Natural killer cell (primary cell): ENCODE data around the gene SLC12A7. TPM values are rescaled to one million over a fixed set of nuclear protein-coding genes. Genes with fewer than 3 reads are reported as not detected.

Source experiments
- ATAC-seq, 3 donors: fragments of 150-1000 bp in 2 of 3; fragments of 200-7000 bp in 1 of 3; cut with Tn5 transposase; 1 replicate in 1 of 3; 2 replicates in 2 of 3; pipeline ENCODE4 v1.10.0; 2021; ENCODE audit warnings: mild to moderate bottlenecking in 2 of 3, moderate library complexity in 2 of 3
- DNase-seq, 2 donors: peaks; one replicate each; pipeline versions ENCODE4 v3.0.0 to v3.0.0-alpha.2; 2013 to 2021; ENCODE audit warnings: mixed read lengths in 1 of 2
- H3K27ac ChIP-seq: one replicate; pipeline ENCODE4 v1.5.1; 2013; ENCODE audit warnings: mild to moderate bottlenecking, low read length
- H3K27me3 ChIP-seq: one replicate; pipeline ENCODE4 v1.6.1; 2013; ENCODE audit warnings: low read length; ENCODE audit not compliant: control insufficient read depth, insufficient read depth
- H3K36me3 ChIP-seq: one replicate; pipeline ENCODE4 v1.6.1; 2013; ENCODE audit warnings: low read length; ENCODE audit not compliant: control insufficient read depth, insufficient read depth
- H3K4me1 ChIP-seq: one replicate; pipeline ENCODE4 v1.6.1; 2013; ENCODE audit warnings: low read length; ENCODE audit not compliant: control insufficient read depth, insufficient read depth
- H3K4me3 ChIP-seq: one replicate; pipeline ENCODE4 v1.5.1; 2013; ENCODE audit warnings: low read length
- H3K9me3 ChIP-seq: one replicate; pipeline ENCODE4 v1.6.1; 2013; ENCODE audit warnings: low read length; ENCODE audit not compliant: control insufficient read depth, insufficient read depth
- H3K27ac Mint-ChIP-seq, 2 donors: one replicate each; pipeline ENCODE4 v1.8.0; 2022; ENCODE audit warnings: mild to moderate bottlenecking in 2 of 2, mixed read lengths in 2 of 2, moderate library complexity in 1 of 2
- H3K27me3 Mint-ChIP-seq, 2 donors: one replicate each; pipeline ENCODE4 v1.8.0; 2022; ENCODE audit warnings: low read depth in 2 of 2, mixed read lengths in 2 of 2
- H3K36me3 Mint-ChIP-seq: one replicate; pipeline ENCODE4 v1.8.0; 2022; ENCODE audit warnings: mixed read lengths
- H3K4me1 Mint-ChIP-seq, 2 donors: one replicate each; pipeline ENCODE4 v1.8.0; 2022; ENCODE audit warnings: mixed read lengths in 2 of 2
- H3K4me3 Mint-ChIP-seq: one replicate; pipeline ENCODE4 v1.8.0; 2022; ENCODE audit warnings: mild to moderate bottlenecking, moderate library complexity, mixed read lengths
- H3K9me3 Mint-ChIP-seq, 2 donors: one replicate each; pipeline ENCODE4 v1.8.0; 2022; ENCODE audit warnings: mixed read lengths in 2 of 2
- CTCF ChIP-seq: fragments of 200-600 bp; IDR thresholded peaks from one replicate; pipeline ENCODE4 v1.8.0; 2022; ENCODE audit warnings: antibody characterized with exemption
- WGBS: methylation state at CpG from one replicate; pipeline ENCODE4 v1.1.7; 2013; ENCODE audit warnings: missing lambda C conversion rate; ENCODE audit not compliant: insufficient coverage; 5-methylcytosine and 5-hydroxymethylcytosine counted together
- intact Hi-C: fragments of 100-400 bp; cut with micrococcal nuclease; formaldehyde crosslinking; loops from one replicate; pipeline ENCODE4 v1.14.2; 2022
- total RNA-seq, 4 donors: library from RNA; stranded (reverse); fragments of 120-200 nt in 1 of 4; gene quantifications; one replicate each; pipeline versions ENCODE4 v1.2.3 to v1.2.4, GENCODE V29; 2013 to 2022

Gene SLC12A7
- total RNA-seq, 3 donors from 2014 or later (not counting 1 experiment from before 2014, with no cell fraction given) = 53.2 to 92.5 (median 81.3) TPM

GRCh38 chr5:1089146-1089545 is 22.7 kb downstream of the SLC12A7 start:
- Histone ChIP-seq H3K27ac (no peak overlapping the region), H3K36me3 (peaks cover 2% of the 10 kb centered on the region), H3K4me1 (no peaks in the 10 kb centered on the region), H3K4me3 (no peak overlapping the region), H3K9me3 (no peaks in the 10 kb centered on the region), H3K27me3 (no peaks in the 10 kb centered on the region)
- ATAC-seq (no peak), DNase-seq (no peak)
- intact Hi-C loops = no loop called here
- no peaks in the 10 kb centered on the region for H3K27me3 Mint-ChIP-seq
- WGBS = 98% methylated on average over 11 of the region's 11 CpGs
- no peaks in the 10 kb centered on the region for H3K9me3 Mint-ChIP-seq
- H3K36me3 Mint-ChIP-seq = no peaks in the 10 kb centered on the region
- H3K4me3 Mint-ChIP-seq = no peak overlapping the region
- peak overlapping the region in 1 of 2 donors; percentile 54 for H3K27ac Mint-ChIP-seq
- peaks cover under 1 to 27% of the 10 kb centered on the region in 2 donors for H3K4me1 Mint-ChIP-seq
- no peak for TF ChIP-seq CTCF

DNA sequence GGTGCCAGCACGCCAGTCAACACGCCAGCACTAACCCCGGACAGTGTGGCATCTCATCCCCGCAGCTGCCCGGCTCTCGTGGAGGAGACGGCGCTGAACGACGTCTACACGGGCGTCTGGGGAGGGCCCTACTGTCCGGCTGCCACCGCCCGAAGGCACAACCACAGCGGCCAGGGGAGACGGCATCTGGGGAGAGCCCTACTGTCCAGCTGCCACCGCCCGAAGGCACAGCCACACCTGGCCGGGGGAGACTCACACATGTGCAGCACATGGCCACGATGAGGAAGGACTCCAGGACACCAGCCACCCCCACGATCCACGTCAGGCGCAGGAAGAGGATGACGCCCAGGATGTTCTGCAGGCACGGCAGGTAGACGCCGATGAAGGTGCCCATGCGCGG is 23.1 kb downstream of the SLC12A7 start:
- H3K27me3 ChIP-seq = no peaks in the 10 kb centered on the region
- TF ChIP-seq CTCF = no peak
- ATAC-seq = no peak
- H3K9me3 ChIP-seq = no peaks in the 10 kb centered on the region
- no peak overlapping the region for H3K27ac ChIP-seq
- no peak for DNase-seq
- H3K4me1 ChIP-seq = no peaks in the 10 kb centered on the region
- no peaks in the 10 kb centered on the region for H3K36me3 Mint-ChIP-seq
- H3K9me3 Mint-ChIP-seq = no peaks in the 10 kb centered on the region
- intact Hi-C loops = no loop called here
- H3K36me3 ChIP-seq = peaks cover 2% of the 10 kb centered on the region
- peak overlapping the region in 1 of 2 donors; percentile 54 for H3K27ac Mint-ChIP-seq
- WGBS = 96% methylated on average over 30 of the region's 30 CpGs
- H3K4me3 Mint-ChIP-seq = no peak overlapping the region
- peaks cover 0 to 25% of the 10 kb centered on the region in 2 donors for H3K4me1 Mint-ChIP-seq
- H3K27me3 Mint-ChIP-seq = no peaks in the 10 kb centered on the region
- H3K4me3 ChIP-seq = no peak overlapping the region

- WGBS = 97% methylated on average over 26 of the region's 26 CpGs
- Mint-ChIP-seq H3K27ac (no peak overlapping the region), H3K27me3 (no peaks in the 10 kb centered on the region), H3K36me3 (no peaks in the 10 kb centered on the region), H3K9me3 (no peaks in the 10 kb centered on the region), H3K4me3 (no peak overlapping the region), H3K4me1 (peaks cover 0 to 25% of the 10 kb centered on the region in 2 donors)
- no peaks in the 10 kb centered on the region for H3K27me3 ChIP-seq
- peaks cover 2% of the 10 kb centered on the region for H3K36me3 ChIP-seq
- no peak for TF ChIP-seq CTCF
- intact Hi-C loops = no loop called here
- H3K4me3 ChIP-seq = no peak overlapping the region
- no peaks in the 10 kb centered on the region for H3K9me3 ChIP-seq
- no peaks in the 10 kb centered on the region for H3K4me1 ChIP-seq
- no peak for DNase-seq
- H3K27ac ChIP-seq = no peak overlapping the region
- no peak for ATAC-seq
Observed at GRCh38 chr5:1088031-1088430, 23.8 kb downstream of the SLC12A7 start.

- H3K27ac ChIP-seq = no peak overlapping the region
- intact Hi-C loops = no loop called here
- no peak for ATAC-seq
- Mint-ChIP-seq H3K27ac (no peak overlapping the region), H3K36me3 (no peaks in the 10 kb centered on the region), H3K4me1 (peaks cover 0 to 19% of the 10 kb centered on the region in 2 donors), H3K4me3 (no peak overlapping the region), H3K9me3 (no peaks in the 10 kb centered on the region), H3K27me3 (no peaks in the 10 kb centered on the region)
- H3K4me3 ChIP-seq = no peak overlapping the region
- no peak for TF ChIP-seq CTCF
- no peaks in the 10 kb centered on the region for H3K9me3 ChIP-seq
- no peaks in the 10 kb centered on the region for H3K4me1 ChIP-seq
- H3K36me3 ChIP-seq = peaks cover 2% of the 10 kb centered on the region
- 98% methylated on average over 24 of the region's 25 CpGs for WGBS
- no peak for DNase-seq
- no peaks in the 10 kb centered on the region for H3K27me3 ChIP-seq
Observed at GRCh38 chr5:1087428-1087827, 24.4 kb downstream of the SLC12A7 start.
